Measurements from ENCODE around the gene SEMA3C. TPM values are rescaled to one million over a fixed set of nuclear protein-coding genes. Genes with fewer than 3 reads are reported as not detected.

Gene SEMA3C
- total and polyA plus RNA-seq, 2 donors (not counting 3 experiments of a cell fraction or from before 2014, with no cell fraction given) = 0.01 to 0.09 TPM

DNA sequence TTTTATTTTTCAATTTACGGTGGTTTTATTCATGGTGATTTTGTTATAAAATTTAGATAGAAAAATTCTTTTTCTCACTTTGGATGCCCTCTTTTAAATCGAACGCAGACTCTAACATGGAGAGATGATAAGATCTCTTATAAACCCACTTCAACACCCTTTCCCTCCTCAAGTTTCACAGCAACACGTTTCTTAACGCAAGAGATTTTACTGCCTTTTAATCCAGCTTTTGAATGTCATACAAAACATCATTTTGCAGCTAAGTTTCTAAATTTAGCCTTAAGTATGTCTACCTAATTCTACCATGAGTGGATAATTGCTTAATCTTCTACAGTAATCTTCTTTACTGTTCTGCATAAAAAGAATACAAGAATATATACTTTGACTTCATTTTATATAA lies 70.0 kb downstream of the SEMA3C start:
- H3K4me3 ChIP-seq (replicated peaks in 1 of 3; ENCODE audit: insufficient read depth in 1 of 3, low read depth in 1 of 3, low read length in 3 of 3) = no peak overlapping the region
- H3K27ac ChIP-seq (ENCODE audit: insufficient read depth, low read depth, low read length) = no peak overlapping the region
- no peak for DNase-seq (ENCODE audit: low read depth, low spot score)
- no peaks in the 10 kb centered on the region for H3K9me3 ChIP-seq (replicated peaks; ENCODE audit: control insufficient read depth, insufficient read depth, low read length)
- ChIA-PET POLR2A (no interaction called here), CTCF (no interaction called here)
- no peaks in the 10 kb centered on the region for H3K79me2 ChIP-seq (ENCODE audit: control insufficient read depth, insufficient read depth, low read length)
- H3K27me3 ChIP-seq (ENCODE audit: control insufficient read depth in 2 of 2, insufficient read depth in 2 of 2, low read length in 2 of 2) = no peaks in the 10 kb centered on the region
- no peak overlapping the region for H2AFZ ChIP-seq (ENCODE audit: low read depth, low read length)
- no peak overlapping the region for H3K9ac ChIP-seq (replicated peaks; ENCODE audit: extremely low read depth, insufficient read depth, low read length)
- H4K20me1 ChIP-seq (replicated peaks; ENCODE audit: control insufficient read depth, extremely low read depth, insufficient read depth, low read length) = no peaks in the 10 kb centered on the region
- no peaks in the 10 kb centered on the region for H3K36me3 ChIP-seq (ENCODE audit: control insufficient read depth in 2 of 2, extremely low read depth in 1 of 2, insufficient read depth in 2 of 2, low read length in 2 of 2)
- no peak overlapping the region for H3K4me2 ChIP-seq (ENCODE audit: insufficient read depth, low read length)
- H3K4me1 ChIP-seq (ENCODE audit: control insufficient read depth, extremely low read depth, insufficient read depth, low read length) = no peaks in the 10 kb centered on the region
- no peak for FAIRE-seq
- dilution Hi-C loops (cut with MboI; ENCODE audit: extremely low pct_ligation_motif_present, low sequenced_read_pairs) (no loop called here), intact Hi-C loops (cut with micrococcal nuclease) (no loop called here)
- H3K9me1 ChIP-seq (replicated peaks; ENCODE audit: control insufficient read depth, extremely low read depth, insufficient read depth, low read length) = no peaks in the 10 kb centered on the region
- TF ChIP-seq POLR2AphosphoS5 (IDR thresholded peaks at IDR 0.05; ENCODE audit: insufficient read depth, low read depth, low read length) (no peak), JUN (IDR thresholded peaks at IDR 0.05; ENCODE audit: borderline replicate concordance, insufficient read depth, insufficient read length, low read depth) (no peak), EZH2 (IDR thresholded peaks at IDR 0.05; ENCODE audit: borderline replicate concordance, low read depth, low read length, severe bottlenecking) (no peak), POLR2A (IDR thresholded peaks at IDR 0.05; ENCODE audit: low read depth, low read length) (no peak), GATA2 (IDR thresholded peaks at IDR 0.05; ENCODE audit: insufficient read depth, insufficient read length, low read depth, low read length) (no peak), MYC (IDR thresholded peaks at IDR 0.05; ENCODE audit: low read depth, low read length) (no peak), FOS (IDR thresholded peaks at IDR 0.05; ENCODE audit: borderline replicate concordance, insufficient read depth, low read length) (no peak)
- TF ChIP-seq, protein P1, sequence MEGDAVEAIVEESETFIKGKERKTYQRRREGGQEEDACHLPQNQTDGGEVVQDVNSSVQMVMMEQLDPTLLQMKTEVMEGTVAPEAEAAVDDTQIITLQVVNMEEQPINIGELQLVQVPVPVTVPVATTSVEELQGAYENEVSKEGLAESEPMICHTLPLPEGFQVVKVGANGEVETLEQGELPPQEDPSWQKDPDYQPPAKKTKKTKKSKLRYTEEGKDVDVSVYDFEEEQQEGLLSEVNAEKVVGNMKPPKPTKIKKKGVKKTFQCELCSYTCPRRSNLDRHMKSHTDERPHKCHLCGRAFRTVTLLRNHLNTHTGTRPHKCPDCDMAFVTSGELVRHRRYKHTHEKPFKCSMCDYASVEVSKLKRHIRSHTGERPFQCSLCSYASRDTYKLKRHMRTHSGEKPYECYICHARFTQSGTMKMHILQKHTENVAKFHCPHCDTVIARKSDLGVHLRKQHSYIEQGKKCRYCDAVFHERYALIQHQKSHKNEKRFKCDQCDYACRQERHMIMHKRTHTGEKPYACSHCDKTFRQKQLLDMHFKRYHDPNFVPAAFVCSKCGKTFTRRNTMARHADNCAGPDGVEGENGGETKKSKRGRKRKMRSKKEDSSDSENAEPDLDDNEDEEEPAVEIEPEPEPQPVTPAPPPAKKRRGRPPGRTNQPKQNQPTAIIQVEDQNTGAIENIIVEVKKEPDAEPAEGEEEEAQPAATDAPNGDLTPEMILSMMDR (IDR thresholded peaks at IDR 0.05; ENCODE audit: extremely low read depth in 1 of 2, insufficient read depth in 1 of 2, low read depth in 1 of 2, low read length in 2 of 2) = no peak
- TF ChIP-seq, protein P2, sequence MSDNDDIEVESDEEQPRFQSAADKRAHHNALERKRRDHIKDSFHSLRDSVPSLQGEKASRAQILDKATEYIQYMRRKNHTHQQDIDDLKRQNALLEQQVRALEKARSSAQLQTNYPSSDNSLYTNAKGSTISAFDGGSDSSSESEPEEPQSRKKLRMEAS (IDR thresholded peaks at IDR 0.05; ENCODE audit: insufficient read depth, insufficient read length) = no peak
- no TSS peak for BruUV-seq (replicated peaks)
